ENCODE results near the gene ARHGAP8. TPM values are rescaled to one million over a fixed set of nuclear protein-coding genes. Genes with fewer than 3 reads are reported as not detected.

Gene ARHGAP8
- total and polyA plus RNA-seq, 2 experiments from 2014 or later = 24.0 to 50.4 TPM

GRCh38 chr22:44906248-44906936 lies 154.0 kb downstream of the ARHGAP8 start:
- Histone ChIP-seq H3K4me3 (no peak overlapping the region), H2AFZ (no peak overlapping the region), H3K9me3 (ENCODE audit: low read depth) (no peaks in the 10 kb centered on the region), H4K20me1 (ENCODE audit: insufficient read depth, poor library complexity, severe bottlenecking) (no peaks in the 10 kb centered on the region), H3K27me3 (no peaks in the 10 kb centered on the region), H3K4me1 (ENCODE audit: insufficient read depth) (no peaks in the 10 kb centered on the region), H3K27ac (no peak overlapping the region), H3K4me2 (no peak overlapping the region), H3K36me3 (replicated peaks; ENCODE audit: insufficient read depth, low read depth) (no peaks in the 10 kb centered on the region), H3K9me2 (replicated peaks; ENCODE audit: insufficient read depth) (no peaks in the 10 kb centered on the region), H3K79me2 (no peaks in the 10 kb centered on the region)
- TF ChIP-seq CTCF (IDR thresholded peaks at IDR 0.05; ENCODE audit: poor library complexity) = no peak
- no peak for TF ChIP-seq EZH2 (IDR thresholded peaks at IDR 0.05; ENCODE audit: borderline replicate concordance)
- no peak for TF ChIP-seq EZH2phosphoT487 (IDR thresholded peaks at IDR 0.05; ENCODE audit: low read depth, severe bottlenecking, unreplicated experiment)
- 91% methylated on average over 21 of the region's 21 CpGs for WGBS (ENCODE audit: low lambda C conversion rate, missing lambda C conversion rate)
- no peak for DNase-seq (ENCODE audit: low spot score)

GRCh38 chr22:44906999-44907644 lies 154.7 kb downstream of the ARHGAP8 start:
- Histone ChIP-seq H3K4me3 (no peak overlapping the region), H3K4me2 (no peak overlapping the region), H3K36me3 (replicated peaks; ENCODE audit: insufficient read depth, low read depth) (no peaks in the 10 kb centered on the region), H3K79me2 (no peaks in the 10 kb centered on the region), H3K27me3 (no peaks in the 10 kb centered on the region), H3K4me1 (ENCODE audit: insufficient read depth) (no peaks in the 10 kb centered on the region), H4K20me1 (ENCODE audit: insufficient read depth, poor library complexity, severe bottlenecking) (no peaks in the 10 kb centered on the region), H3K9me3 (ENCODE audit: low read depth) (no peaks in the 10 kb centered on the region), H3K9me2 (replicated peaks; ENCODE audit: insufficient read depth) (no peaks in the 10 kb centered on the region), H3K27ac (no peak overlapping the region), H2AFZ (no peak overlapping the region)
- 98% methylated on average over 18 of the region's 18 CpGs for WGBS (ENCODE audit: low lambda C conversion rate, missing lambda C conversion rate)
- no peak for DNase-seq (ENCODE audit: low spot score)
- TF ChIP-seq EZH2 (IDR thresholded peaks at IDR 0.05; ENCODE audit: borderline replicate concordance) = no peak

- WGBS (ENCODE audit: low lambda C conversion rate, missing lambda C conversion rate) = 88% methylated on average over 21 of the region's 21 CpGs
- H3K9me2 ChIP-seq (replicated peaks; ENCODE audit: insufficient read depth) = no peaks in the 10 kb centered on the region
- no peak overlapping the region for H3K27ac ChIP-seq
- H3K36me3 ChIP-seq (replicated peaks; ENCODE audit: insufficient read depth, low read depth) = no peaks in the 10 kb centered on the region
- no peaks in the 10 kb centered on the region for H3K79me2 ChIP-seq
- H3K4me2 ChIP-seq = no peak overlapping the region
- no peaks in the 10 kb centered on the region for H4K20me1 ChIP-seq (ENCODE audit: insufficient read depth, poor library complexity, severe bottlenecking)
- no peaks in the 10 kb centered on the region for H3K27me3 ChIP-seq
- DNase-seq (ENCODE audit: low spot score) = no peak
- no peak overlapping the region for H3K4me3 ChIP-seq
- no peak for TF ChIP-seq CTCF (IDR thresholded peaks at IDR 0.05; ENCODE audit: poor library complexity)
- TF ChIP-seq EZH2 (IDR thresholded peaks at IDR 0.05; ENCODE audit: borderline replicate concordance) = no peak
- TF ChIP-seq EZH2phosphoT487 (IDR thresholded peaks at IDR 0.05; ENCODE audit: low read depth, severe bottlenecking, unreplicated experiment) = no peak
- no peaks in the 10 kb centered on the region for H3K4me1 ChIP-seq (ENCODE audit: insufficient read depth)
- no peak overlapping the region for H2AFZ ChIP-seq
- no peaks in the 10 kb centered on the region for H3K9me3 ChIP-seq (ENCODE audit: low read depth)
Observed at GRCh38 chr22:44907765-44908737, 155.7 kb downstream of the ARHGAP8 start.

Data from hepatocyte (in vitro differentiated cells).